Ovary (tissue), 9 donors: ENCODE results near the gene SLC25A41. TPM values are rescaled to one million over a fixed set of nuclear protein-coding genes. Genes with fewer than 3 reads are reported as not detected.

ENCODE experiments used
- DNase-seq, 5 donors: peaks; one replicate each; pipeline ENCODE4 v3.0.0-alpha.2; 2019 to 2020
- H3K27ac ChIP-seq, 2 donors: fragments of 200-600 bp; one replicate each; pipeline versions ENCODE4 v1.5.1 to v1.8.0; 2019 to 2022
- H3K27me3 ChIP-seq: fragments of 200-600 bp; one replicate; pipeline ENCODE4 v1.8.0; 2022
- H3K36me3 ChIP-seq: fragments of 200-600 bp; sonication (generic); one replicate; pipeline ENCODE4 v1.5.1; 2019
- H3K4me1 ChIP-seq: one replicate; pipeline ENCODE4 v1.8.1; 2013; ENCODE audit warnings: mild to moderate bottlenecking, moderate library complexity; ENCODE audit not compliant: insufficient read depth
- H3K4me3 ChIP-seq: fragments of 200-600 bp; sonication (generic); one replicate; pipeline ENCODE4 v1.5.1; 2017
- H3K9me3 ChIP-seq, 2 donors: fragments of 200-600 bp in 1 of 2; sonication (generic) in 1 of 2; one replicate each; pipeline versions ENCODE4 v1.5.1 to v1.8.1; 2013 to 2019; ENCODE audit warnings: mild to moderate bottlenecking in 1 of 2, moderate library complexity in 1 of 2
- CTCF ChIP-seq, 3 donors: fragments of 450-650 bp in 2 of 3; fragments of 200-600 bp in 1 of 3; IDR thresholded peaks; one replicate each; pipeline versions ENCODE4 v1.5.1 to v1.8.0; 2016 to 2022; ENCODE audit warnings: antibody characterized with exemption in 3 of 3, mild to moderate bottlenecking in 1 of 3
- EP300 ChIP-seq: sonication (generic); formaldehyde crosslinking; IDR thresholded peaks from one replicate; pipeline ENCODE4 v1.6.1; 2017; ENCODE audit warnings: antibody characterized with exemption
- POLR2A ChIP-seq: fragments of 450-650 bp; IDR thresholded peaks from one replicate; pipeline ENCODE4 v1.6.1; 2017; ENCODE audit warnings: antibody characterized with exemption, mild to moderate bottlenecking, moderate library complexity
- WGBS, 3 donors: extraction: QIAGEN DNeasy Blood & Tissue Kit in 1 of 3; methylation state at CpG; one replicate each; pipeline versions ENCODE4 v1.1.5 to v1.1.7; 2013 to 2017; 5-methylcytosine and 5-hydroxymethylcytosine counted together
- intact Hi-C, 4 donors: fragments of 100-400 bp; cut with DNase I; formaldehyde crosslinking; loops; one replicate each; pipeline versions ENCODE4 v1.11.0 to v1.15.1; 2022 to 2023
- polyA plus RNA-seq, 2 donors: library from polyadenylated mRNA; stranded (reverse); fragments of 200-250 nt in 1 of 2; fragments of 350-450 nt in 1 of 2; fragmentation: Illumina TruSeq in 1 of 2; extraction: RNeasy Lipid Tissue Mini Kit (QIAGEN cat#74804) in 1 of 2; gene quantifications; one replicate each; pipeline ENCODE4 v1.2.3, GENCODE V29; 2013 to 2014
- total RNA-seq, 7 donors: library from RNA; depleted of rRNA in 2 of 7; stranded (reverse); fragments of >200 nt in 2 of 7; fragmentation: NEBNext Ultra II Directional in 3 of 7; extraction: Animal tissue kit (Norgen Biotek cat#: 25700) in 3 of 7; gene quantifications; one replicate each; pipeline versions ENCODE4 v1.1.0 to v1.2.4, GENCODE V29; 2016 to 2023
- donor health status: DM: no; HTN: no; CAD: no; lungs with moderate emphysema.
- donor health status: DM: no; HTN: no; CAD: no.
- donor health status: Bipolar disorder and iron deficiency.
- donor health status: DM: yes; HTN: yes; CAD: no.
- donor health status: DM: no; HTN: no; CAD: no.
- donor health status: DM: yes; HTN: yes; CAD: no.

Gene SLC25A41
- total and polyA plus RNA-seq, 9 donors = 0.20 to 0.52 (median 0.40) TPM; not detected in 5

- Histone ChIP-seq H3K36me3 (no peaks in the 10 kb centered on the region), H3K27ac (no peak overlapping the region), H3K4me3 (no peak overlapping the region), H3K9me3 (no peaks in the 10 kb centered on the region), H3K27me3 (no peaks in the 10 kb centered on the region), H3K4me1 (peaks cover 5% of the 10 kb centered on the region)
- TF ChIP-seq POLR2A (no peak), EP300 (no peak), CTCF (IDR thresholded peaks at IDR 0.05) (no peak)
- WGBS, 3 donors = 48 to 57% (median 51%) methylated on average over 7 of the region's 7 CpGs
- no peak for DNase-seq
- intact Hi-C loops = no loop called here
These were observed 46.4 kb upstream of the SLC25A41 start for GRCh38 chr19:6479836-6480398.

- no peaks in the 10 kb centered on the region for H3K36me3 ChIP-seq
- intact Hi-C loops = no loop called here
- no peak overlapping the region for H3K4me3 ChIP-seq
- H3K9me3 ChIP-seq = no peaks in the 10 kb centered on the region
- WGBS, 3 donors = 75 to 92% (median 83%) methylated on average over 13 of the region's 13 CpGs
- no peak for DNase-seq
- no peaks in the 10 kb centered on the region for H3K27me3 ChIP-seq
- peaks cover 5% of the 10 kb centered on the region for H3K4me1 ChIP-seq
- TF ChIP-seq POLR2A = no peak
- no peak for TF ChIP-seq CTCF (IDR thresholded peaks at IDR 0.05)
- no peak for TF ChIP-seq EP300
- H3K27ac ChIP-seq = no peak overlapping the region
These were observed 45.3 kb upstream of the SLC25A41 start for GRCh38 chr19:6478815-6479214.

- intact Hi-C loops = no loop called here
- H3K27me3 ChIP-seq = no peaks in the 10 kb centered on the region
- 12 to 19% (median 14%) methylated on average over 24 to 29 of the region's 29 CpGs for WGBS, 3 donors
- DNase-seq = no peak
- H3K4me1 ChIP-seq = peaks cover 5% of the 10 kb centered on the region
- H3K27ac ChIP-seq = no peak overlapping the region
- TF ChIP-seq EP300 (no peak), POLR2A (no peak), CTCF (IDR thresholded peaks at IDR 0.05) (no peak)
- H3K4me3 ChIP-seq = no peak overlapping the region
- H3K36me3 ChIP-seq = no peaks in the 10 kb centered on the region
- H3K9me3 ChIP-seq = no peaks in the 10 kb centered on the region
These were observed 43.4 kb upstream of the SLC25A41 start for GRCh38 chr19:6476896-6477431.

GRCh38 chr19:6476155-6476895, 42.8 kb upstream of the SLC25A41 start:
- 2 to 5% (median 3%) methylated on average over 18 to 33 of the region's 33 CpGs for WGBS, 3 donors
- peak; percentile 30 to 62 (median 46) for DNase-seq
- peaks cover 5% of the 10 kb centered on the region for H3K4me1 ChIP-seq
- intact Hi-C loops = no loop called here
- no peaks in the 10 kb centered on the region for H3K27me3 ChIP-seq
- TF ChIP-seq CTCF (IDR thresholded peaks at IDR 0.05) = no peak
- H3K9me3 ChIP-seq = no peaks in the 10 kb centered on the region
- no peak overlapping the region for H3K4me3 ChIP-seq
- H3K36me3 ChIP-seq = no peaks in the 10 kb centered on the region
- H3K27ac ChIP-seq = no peak overlapping the region
